HG03097 (cell line): ENCODE data around the gene CDH4.

ENCODE experiments used
- ATAC-seq: cut with Tn5 transposase; IDR thresholded peaks from one replicate; pipeline ENCODE4 v1.9.1; 2021; ENCODE audit not compliant: unreplicated experiment, low FRiP score

Gene CDH4

DNA sequence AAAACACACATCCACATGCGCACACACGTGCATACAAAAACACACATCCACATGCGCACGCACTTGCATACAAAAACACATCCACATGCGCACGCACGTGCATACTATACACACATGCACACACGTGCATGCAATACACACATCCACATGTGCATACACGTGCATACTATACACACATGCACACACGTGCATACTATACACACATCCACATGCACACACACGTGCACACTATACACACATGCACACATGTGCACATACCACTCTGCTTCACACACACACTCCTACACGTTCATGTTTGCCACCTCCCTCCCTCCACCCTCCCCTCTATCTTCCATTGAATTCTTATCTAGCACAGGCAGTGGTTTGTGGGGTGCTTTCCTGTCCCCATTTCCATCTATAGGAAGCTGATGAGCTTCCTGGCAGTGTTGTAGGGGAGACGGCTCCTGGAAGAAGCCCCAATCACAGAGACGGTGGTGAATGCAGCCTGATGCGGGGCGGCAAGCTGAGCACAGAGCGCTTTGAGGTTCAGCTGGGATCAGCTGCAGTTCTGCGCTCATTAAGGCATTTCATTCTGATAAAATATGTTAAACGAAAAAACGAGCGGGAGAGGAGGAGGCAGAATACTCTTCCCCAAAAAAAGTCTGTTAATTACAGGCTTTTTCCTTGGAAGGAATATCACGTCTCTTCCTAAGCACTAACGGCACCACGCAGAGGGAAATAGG, 525.9 kb downstream of the CDH4 start:
- no peak for ATAC-seq

DNA sequence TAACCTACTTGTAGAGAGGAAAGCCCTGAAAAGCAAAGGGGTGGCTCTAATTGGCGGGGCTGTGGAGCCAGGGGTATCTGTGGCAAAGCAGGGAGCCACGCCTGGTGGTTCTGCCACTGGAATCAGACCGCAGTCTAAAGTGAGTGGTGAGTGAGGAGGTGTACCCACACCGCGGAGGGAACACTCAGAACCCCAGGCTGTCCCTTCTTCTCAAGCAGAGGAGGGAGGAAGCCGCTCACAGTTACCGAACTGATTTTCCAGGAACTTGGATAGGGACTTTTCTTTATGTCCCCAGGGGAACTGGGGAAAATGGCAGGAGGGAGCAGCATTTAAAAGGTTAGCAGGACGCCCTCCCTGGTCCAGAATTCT, 526.4 kb downstream of the CDH4 start:
- no peak for ATAC-seq

DNA sequence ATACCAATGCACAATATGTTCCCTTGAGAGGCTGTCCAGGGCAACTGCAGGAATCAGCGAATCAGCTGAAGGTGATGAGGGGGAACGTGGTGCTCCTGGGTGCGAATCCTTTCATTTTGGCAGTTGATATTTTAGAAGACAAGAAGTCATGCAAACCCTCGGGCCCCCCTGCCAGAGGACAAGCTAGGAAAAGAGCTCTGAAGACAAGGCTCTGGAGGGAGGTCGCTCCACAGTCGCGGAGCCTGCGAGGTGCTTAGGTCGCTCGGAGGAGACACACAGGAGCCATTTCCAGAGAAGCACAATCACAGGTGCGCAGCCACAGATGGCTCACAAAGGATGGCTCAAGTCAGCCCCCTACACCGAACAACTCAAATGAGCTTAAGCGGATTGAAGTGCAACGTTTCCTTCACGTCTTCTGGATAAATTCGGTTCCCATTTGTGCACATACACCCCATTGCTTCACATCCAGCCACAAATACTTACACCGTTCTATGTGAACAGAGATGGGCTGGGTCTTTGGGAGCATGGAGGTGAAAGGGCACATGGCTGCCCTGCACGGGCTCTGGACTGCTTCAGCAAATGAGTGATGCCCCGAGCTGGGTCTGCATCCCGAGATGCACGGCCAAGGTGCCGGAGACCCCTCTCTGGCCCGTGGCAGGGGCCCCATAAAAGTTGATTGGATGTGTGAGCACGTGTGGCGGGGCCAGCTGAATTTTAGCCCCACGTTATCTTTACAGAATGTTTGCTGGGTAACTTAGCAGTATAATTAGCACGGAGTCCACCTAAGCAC, 527.3 kb downstream of the CDH4 start:
- ATAC-seq: no peak

DNA sequence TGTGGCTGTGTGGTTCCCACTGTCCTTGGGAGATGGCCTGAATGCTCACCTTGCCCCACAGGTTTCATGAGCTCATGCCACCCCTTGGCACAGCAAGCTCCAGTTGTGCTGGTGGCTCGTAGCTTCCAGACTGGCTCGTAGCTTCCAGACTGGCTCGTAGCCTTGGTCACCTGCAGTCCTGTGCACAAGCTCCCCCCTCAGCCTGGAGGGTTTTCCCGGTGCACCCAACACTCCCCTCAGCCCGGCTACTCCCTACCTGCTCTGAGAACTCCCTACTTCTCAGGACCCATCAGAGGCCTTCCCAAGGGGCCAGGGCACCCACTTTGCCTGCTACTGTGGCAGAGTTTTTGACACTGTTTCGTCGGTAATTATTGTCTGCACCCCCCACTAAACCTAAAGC, 528.0 kb downstream of the CDH4 start:
- no peak for ATAC-seq

DNA sequence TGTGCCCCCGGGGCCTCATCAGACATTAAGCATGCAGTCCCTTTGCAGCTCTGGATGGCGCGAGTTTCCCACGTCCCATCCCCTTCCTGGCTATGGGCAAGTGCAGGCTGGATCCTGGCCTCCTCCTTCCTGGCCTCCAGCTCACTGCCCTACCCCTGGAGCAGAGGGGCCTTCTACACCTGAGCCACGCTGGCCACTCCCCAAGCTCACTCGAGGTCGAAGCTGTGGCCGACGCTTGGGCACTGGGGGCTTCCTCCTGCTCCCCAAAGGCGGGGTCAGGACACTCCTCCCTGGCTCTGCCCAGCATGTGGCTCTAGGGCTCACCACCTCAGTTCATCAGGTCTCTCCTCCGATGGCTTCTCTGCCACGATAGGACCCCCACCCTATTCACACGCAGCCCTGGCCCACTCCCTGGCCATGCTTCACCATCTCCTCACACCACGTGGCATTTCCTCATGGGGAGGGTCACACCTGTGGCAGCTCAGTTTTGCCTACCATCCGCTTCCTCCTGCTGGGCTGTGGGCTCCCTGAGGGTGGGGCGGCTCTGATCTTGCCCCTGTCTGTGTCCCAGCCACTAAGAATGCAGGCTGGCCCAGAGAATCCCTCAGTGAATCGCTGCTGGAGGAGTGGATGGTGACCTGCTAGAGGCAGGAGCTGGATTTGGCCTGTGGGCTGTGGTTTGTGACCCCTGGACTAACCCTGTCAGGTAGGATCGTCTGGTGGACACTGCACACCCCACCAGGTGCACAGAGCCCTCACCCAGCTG, 532.9 kb downstream of the CDH4 start:
- no peak for ATAC-seq

DNA sequence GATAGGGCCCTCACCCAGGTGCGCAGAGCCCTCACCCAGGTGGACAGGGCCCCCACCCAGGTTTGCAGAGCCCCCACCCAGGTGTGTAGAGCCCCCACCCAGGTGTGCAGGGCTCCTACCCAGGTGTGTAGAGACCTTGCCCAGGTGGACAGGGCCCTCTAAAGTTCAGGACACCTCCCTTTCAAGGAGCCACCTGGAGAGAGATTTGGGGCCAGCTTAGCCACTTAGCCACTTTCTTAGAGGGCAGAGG, 533.4 kb downstream of the CDH4 start:
- ATAC-seq: no peak

DNA sequence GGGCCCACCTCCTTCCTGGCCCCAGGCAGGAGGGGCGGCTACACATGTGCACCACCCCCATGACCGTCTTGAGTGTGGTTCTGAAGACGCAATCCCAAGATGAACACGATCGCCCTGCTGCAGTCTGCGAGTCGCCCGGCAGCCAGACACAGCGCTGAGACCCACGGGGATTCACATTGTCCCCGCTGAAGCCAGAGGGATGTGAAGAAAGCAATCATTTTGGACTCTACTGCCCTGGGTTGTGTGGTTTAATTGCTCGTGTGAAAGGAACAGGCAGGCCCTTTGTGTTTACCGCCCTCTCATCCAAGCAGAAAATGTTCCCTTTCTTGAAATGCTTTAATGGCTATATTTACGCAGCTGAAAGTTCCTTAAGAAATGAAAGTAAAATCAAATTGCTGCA, 534.2 kb downstream of the CDH4 start:
- ATAC-seq: no peak

DNA sequence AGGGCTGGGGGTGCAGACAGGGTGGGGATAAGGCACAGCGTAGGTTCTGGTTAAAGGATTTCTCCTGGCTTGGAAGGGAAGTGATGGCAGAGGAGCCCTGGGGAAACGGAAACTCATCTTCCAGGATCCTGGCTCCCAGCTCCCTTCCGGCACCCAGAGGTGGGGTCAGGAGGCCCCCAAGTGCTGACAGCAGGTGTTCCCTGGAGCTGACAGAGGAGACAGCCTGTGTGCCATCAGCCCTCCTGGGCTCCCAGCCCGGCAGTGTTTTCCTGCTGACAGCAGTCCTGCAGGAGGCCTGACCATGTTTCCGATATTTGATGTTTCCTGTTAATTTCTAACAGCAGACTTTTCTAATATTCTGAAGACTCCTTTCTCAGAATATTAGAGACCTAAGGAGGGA, 536.3 kb downstream of the CDH4 start:
- no peak for ATAC-seq

DNA sequence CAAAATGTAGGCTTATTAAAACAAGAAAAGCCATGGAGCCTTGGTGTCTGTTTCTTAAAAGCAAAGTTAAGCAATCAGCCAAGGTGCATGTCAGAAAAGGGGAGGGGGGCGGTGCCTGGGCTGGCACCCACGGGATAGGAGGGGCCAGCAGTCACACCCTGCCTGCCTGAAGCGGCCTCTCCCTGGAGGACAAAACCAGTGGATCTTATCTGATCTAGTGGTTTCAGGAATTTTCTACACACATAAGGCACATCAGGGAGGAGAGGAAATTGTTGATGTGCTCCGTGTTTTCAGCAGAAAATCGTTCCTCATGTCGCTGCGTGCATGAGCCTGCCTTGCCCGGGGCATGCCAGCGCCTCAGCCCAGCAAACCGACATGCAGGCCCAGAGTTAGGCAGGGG, 537.3 kb downstream of the CDH4 start:
- ATAC-seq: no peak

DNA sequence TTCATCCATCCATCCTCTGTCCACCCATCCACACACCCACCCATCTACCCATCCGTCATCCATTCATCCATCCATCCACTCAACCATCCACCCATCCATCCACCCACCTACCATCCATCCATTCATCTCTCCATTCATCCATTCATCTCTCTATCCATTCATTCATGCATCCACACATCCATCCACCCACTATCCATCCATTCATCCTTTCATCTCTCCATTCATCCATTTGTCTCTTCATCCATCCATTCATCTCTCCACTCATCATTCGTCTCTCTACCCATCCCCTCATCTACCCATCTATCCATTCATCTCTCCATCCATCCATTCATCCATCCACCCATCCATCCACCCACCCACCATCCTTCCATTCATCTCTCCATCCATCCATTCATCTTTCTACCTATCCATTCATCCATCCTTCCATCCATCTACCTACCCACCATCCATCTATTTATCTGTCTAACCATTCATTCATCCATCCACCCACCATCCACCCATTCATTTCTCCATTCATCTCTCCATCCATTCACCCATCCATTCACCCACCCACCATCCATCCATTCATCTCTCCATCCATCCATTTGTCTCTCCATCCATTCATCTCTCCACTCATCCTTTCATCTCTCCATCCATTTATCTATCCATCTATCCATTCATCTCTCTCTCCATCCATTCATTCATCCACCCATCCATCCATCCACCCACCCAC, 538.2 kb downstream of the CDH4 start:
- no peak for ATAC-seq

DNA sequence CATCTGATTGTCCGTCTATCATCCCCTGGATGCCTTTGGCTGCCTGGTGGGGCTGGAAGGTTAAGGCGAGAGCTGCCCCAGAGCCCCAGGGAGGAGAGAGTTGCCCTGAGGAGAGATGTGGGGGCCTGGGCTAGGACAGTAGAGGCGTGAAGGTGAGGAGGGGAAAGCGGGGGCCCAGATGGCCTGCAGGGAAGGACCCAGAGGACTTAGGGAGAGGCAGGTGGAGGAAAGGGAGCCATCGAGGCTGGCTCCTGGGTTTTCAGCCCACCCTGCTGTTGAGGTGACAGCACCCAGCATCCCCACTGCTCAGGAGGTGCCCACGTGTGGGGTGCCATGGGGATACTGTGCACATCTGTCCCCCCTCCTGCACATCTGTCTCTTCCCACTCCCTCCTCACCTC, 539.9 kb downstream of the CDH4 start:
- no peak for ATAC-seq

DNA sequence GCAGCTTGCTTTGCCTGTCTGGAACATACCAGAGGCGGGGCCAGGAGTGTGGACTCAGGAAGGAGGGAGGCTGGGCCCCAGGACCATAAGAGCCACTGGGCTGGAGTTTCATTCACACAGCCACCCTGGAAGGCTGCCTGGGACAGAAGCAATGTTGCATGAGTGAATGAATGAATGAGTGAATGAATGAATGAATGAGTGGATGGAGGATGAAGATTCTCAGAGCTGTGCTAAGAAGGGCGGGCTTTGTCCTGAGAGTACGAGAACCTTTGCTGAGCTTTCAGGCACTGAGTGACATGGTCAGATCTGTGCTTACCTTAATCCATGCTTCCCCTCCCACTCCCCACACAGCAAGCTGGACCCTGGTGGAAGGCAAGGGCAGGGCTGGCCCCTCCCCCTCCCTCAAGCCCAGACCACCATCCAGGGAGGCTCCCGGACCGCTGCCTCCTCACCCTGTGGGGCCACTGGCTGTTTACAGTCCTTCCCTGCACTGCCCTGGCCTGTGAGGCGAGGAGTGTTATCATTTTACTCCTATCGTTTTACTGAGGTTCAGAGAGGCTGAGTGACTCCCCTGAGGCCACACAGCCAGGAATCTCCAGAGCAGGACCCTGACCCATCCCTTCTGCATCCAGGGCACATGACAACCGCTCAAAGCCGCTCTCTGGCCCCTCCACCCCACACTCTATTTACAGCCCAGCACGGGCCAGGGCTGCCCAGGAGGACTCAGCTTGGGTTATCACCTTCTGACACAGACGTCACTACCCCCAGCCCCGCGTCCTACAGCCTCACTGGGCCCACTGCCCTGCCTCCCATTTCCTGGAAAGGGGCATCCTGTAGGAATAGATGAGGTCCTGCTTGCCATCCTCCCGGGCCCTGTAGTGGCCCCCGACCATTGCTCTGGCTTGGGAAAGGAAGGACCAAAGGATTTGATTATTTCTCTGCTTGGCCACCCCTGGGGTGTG, 543.9 kb downstream of the CDH4 start:
- no peak for ATAC-seq

DNA sequence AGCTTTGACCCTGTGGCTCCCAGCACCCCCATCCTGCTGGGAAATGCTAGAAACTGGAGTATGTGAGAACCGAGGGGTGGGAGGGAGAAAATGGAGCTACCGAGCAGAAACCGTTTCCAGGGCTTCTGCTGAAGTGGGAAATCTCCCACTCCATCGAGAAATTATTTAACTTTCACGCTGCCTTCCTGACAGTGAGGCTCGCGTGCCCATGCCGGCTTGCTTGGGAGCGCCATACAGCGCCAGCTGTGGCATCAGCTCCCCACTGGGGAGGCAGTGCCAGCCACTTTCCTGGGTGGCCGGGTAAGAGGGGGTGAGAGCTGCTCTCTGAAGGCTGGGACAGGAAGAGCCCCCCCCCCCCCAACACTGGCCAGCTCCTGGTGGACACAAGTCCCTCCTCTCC, 544.7 kb downstream of the CDH4 start:
- ATAC-seq: no peak

DNA sequence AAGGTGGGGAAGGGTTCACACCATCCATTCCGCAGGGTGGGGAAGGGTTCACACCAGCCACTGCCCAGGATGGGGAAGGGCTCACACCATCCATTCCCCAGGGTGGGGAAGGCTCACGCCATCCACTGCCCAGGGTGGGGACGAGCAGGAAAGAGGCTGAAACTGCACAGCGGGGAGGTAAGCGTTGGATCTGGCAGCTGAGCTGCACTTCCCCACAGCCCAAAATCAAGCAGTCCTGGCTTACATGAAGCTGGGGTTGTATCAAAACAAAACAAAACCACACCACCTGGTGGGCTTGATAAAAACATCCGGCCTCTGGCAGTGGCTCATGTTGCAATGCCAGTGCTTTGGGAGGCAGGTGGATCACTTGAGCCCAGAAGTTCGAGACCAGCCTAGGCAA, 545.1 kb downstream of the CDH4 start:
- ATAC-seq: no peak

DNA sequence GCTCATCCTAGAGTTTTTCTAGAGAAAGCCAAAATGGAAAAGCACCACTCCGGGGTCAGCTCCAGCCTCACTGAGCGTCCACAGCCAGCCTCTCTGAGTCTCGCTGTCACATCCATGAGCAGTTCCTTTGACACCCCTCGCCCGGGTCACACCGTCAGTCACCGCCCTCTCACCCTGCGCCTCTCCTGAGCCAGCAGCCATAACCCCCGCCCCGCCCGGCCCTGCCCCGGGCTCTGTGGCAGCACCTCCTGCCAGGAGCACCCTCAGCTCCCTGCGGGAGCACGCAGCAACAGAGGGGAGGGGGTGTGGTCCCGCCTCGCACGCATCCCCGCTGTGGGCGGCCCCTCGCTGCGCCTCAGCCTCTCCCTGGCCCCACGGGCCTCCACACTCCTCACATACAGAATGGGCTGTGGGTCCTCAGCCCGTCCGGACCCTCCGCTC, 545.9 kb downstream of the CDH4 start:
- ATAC-seq: no peak

DNA sequence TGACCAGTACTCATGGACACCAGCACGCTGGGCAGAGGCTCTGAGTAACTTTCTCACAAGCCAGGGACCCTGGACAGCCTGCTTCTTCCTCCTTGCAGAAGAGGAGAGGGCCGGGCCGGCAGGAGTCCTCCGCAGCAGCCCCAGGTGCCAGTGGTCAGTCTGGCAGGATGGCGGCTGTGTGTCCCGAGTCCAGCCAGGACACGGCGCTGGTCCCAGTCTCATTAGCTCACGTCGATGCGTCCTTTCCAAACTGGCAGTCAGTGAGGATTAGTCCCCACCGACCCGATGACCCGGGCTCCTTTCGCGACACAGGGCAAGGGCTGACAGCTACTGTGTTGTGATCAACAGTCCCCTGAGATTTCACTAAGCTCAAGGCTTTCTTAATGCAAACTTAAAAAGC, 546.6 kb downstream of the CDH4 start:
- ATAC-seq: no peak

DNA sequence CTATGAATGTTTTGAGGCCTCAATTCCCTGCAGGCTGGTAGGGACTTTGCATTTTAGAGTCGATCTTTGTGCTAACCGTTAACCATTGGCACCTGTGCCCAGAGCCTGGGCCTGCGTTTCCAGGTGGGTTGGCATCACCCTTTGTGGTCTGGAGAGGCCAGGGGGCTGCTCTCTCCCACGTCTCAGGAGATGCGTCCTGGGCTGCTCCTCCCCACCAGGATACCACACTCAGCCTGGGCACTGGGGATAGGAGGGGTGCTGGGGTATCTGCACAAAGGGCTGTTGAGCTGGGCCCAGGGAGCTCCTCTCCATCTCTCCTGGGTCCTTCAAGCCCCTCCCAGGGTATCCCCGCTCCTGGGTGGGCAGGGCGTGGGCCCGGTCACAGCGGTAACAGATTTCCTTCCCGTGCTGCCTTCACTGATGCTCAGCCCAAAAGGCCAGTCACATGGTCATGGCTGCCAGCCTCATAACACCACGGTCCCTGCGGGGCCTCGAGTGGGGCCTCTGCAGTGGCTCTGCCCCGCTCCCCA, 547.4 kb downstream of the CDH4 start:
- no peak for ATAC-seq

DNA sequence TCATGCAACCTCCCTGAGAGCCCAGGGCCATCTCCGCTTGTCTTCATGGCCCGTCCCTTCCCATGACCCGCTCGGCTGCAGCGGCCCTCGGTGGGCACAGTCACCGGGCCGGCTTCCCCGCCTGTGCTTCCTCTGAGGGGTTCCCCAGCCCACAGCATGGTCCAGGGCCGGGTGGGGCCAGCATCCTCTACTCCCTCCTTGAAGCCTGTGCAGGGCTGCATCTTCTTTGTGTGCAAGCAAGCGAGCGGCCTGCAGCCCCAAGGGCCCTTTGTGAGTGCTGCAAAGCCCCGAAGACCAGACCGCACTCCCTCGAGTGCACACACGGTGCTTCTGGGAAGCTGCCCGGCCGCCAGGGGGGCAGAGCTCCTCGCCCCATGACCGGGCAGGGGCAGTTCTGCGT, 547.9 kb downstream of the CDH4 start:
- ATAC-seq: no peak

DNA sequence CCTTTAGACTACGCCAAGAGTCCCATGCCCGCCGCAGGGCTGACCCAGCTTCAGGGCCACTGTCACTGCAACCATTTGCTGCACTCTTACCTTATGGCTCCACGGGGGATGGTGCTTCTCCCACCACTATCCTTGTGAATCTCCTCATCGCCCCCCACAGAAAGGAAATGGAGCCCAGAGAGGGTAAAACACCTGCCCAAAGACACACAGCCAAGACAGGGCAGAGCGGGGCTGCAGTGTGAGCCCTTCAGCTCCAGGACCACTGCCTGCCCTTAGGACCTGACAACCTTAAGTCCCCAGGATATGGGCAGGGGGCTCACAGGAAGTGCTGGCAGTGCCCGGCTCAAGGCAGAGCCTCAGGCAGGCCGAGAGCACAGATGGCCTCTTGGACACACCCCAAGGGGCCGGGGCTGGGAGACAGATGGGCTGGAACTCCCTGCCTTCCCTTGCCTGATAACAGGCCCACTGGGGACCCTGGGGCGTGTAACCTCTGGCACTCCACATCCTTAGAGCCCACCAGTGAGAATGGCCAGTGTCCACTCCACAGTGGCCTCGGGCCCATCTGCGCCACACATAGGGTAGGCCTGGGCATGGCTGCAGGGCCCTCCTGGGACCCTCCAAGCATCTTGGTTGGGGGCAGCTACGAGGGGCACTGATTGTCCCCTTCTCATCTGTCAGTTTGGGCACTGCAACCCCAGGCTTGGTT, 548.5 kb downstream of the CDH4 start:
- no peak for ATAC-seq

DNA sequence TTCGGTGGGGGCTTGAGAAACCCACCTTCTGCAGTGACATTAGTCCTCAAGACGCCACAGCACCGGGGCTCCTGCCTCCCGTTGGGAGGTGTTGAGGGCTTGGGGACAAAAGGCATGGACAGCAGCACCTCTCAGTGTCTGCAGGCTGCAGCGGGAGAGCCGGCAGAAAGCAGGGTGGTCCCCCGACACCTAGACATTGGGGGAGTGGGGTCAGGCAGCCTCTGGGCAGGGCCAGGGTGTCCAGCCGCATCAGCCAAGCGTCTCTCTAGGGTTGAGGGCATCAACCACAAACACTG, 549.0 kb downstream of the CDH4 start:
- no peak for ATAC-seq
